HuH-7 (cell line): ENCODE measurements around the gene PLAAT4.
"Not testable (repeated sequence)": the region's sequence is repeated elsewhere in the genome, so short reads cannot be mapped to it uniquely, and the experiment has no call there.

ENCODE experiments used
- DNase-seq: peaks from one replicate; pipeline ENCODE4 v3.0.0; 2011; ENCODE audit warnings: low spot score

PLAAT4 gene

GRCh38 chr11:63511048-63511748 lies 25.4 kb upstream of the PLAAT4 start:
- no peak for DNase-seq

GRCh38 chr11:63512816-63513215 lies 23.8 kb upstream of the PLAAT4 start:
- DNase-seq = no peak

- no peak for DNase-seq
These were observed 20.5 kb upstream of the PLAAT4 start for GRCh38 chr11:63516109-63516508.

- no peak for DNase-seq
These were observed 19.5 kb upstream of the PLAAT4 start for GRCh38 chr11:63517156-63517555.

- no peak for DNase-seq
These were observed 18.1 kb upstream of the PLAAT4 start for GRCh38 chr11:63518548-63518947.

- DNase-seq = no peak
These were observed 15.9 kb upstream of the PLAAT4 start for GRCh38 chr11:63520606-63521170.

- DNase-seq = no peak
These were observed 14.7 kb upstream of the PLAAT4 start for GRCh38 chr11:63521896-63522295.

GRCh38 chr11:63523151-63523550 lies 13.5 kb upstream of the PLAAT4 start:
- no peak for DNase-seq

GRCh38 chr11:63527667-63528066 lies 8.9 kb upstream of the PLAAT4 start:
- DNase-seq = no peak

GRCh38 chr11:63528156-63528555 lies 8.5 kb upstream of the PLAAT4 start:
- not testable (repeated sequence) for DNase-seq

GRCh38 chr11:63528729-63529278 lies 7.8 kb upstream of the PLAAT4 start:
- DNase-seq = not testable (repeated sequence)

GRCh38 chr11:63529373-63529772 lies 7.2 kb upstream of the PLAAT4 start:
- not testable (repeated sequence) for DNase-seq

GRCh38 chr11:63530021-63530420 lies 6.6 kb upstream of the PLAAT4 start:
- DNase-seq = no peak

- not testable (repeated sequence) for DNase-seq
These were observed 5.4 kb upstream of the PLAAT4 start for GRCh38 chr11:63531074-63531792.

GRCh38 chr11:63532117-63532516 lies 4.5 kb upstream of the PLAAT4 start:
- no peak for DNase-seq

- DNase-seq = no peak
These were observed 3.7 kb upstream of the PLAAT4 start for GRCh38 chr11:63532799-63533475.

GRCh38 chr11:63534076-63534475 lies 2.5 kb upstream of the PLAAT4 start:
- no peak for DNase-seq

GRCh38 chr11:63534895-63535461 lies 1.6 kb upstream of the PLAAT4 start:
- DNase-seq = no peak

- DNase-seq = no peak
These were observed 874 bp upstream of the PLAAT4 start for GRCh38 chr11:63535734-63536133.

GRCh38 chr11:63537293-63538101 lies 889 bp downstream of the PLAAT4 start:
- no peak for DNase-seq

- not testable (repeated sequence) for DNase-seq
These were observed 5.9 kb downstream of the PLAAT4 start for GRCh38 chr11:63542506-63542905.
